Measurements from ENCODE around the gene KRTAP5-6.

KRTAP5-6 gene

GRCh38 chr11:1702506-1702905, 5.5 kb downstream of the KRTAP5-6 start:
- DNase-seq (ENCODE audit: low read depth in 2 of 2), result no peak

GRCh38 chr11:1703146-1703545, 6.2 kb downstream of the KRTAP5-6 start:
- no peak for DNase-seq (ENCODE audit: low read depth in 2 of 2)

GRCh38 chr11:1705126-1706052, 8.4 kb downstream of the KRTAP5-6 start:
- DNase-seq (ENCODE audit: low read depth in 2 of 2), result no peak

GRCh38 chr11:1706634-1707400, 9.8 kb downstream of the KRTAP5-6 start:
- no peak for DNase-seq (ENCODE audit: low read depth in 2 of 2)

DNA sequence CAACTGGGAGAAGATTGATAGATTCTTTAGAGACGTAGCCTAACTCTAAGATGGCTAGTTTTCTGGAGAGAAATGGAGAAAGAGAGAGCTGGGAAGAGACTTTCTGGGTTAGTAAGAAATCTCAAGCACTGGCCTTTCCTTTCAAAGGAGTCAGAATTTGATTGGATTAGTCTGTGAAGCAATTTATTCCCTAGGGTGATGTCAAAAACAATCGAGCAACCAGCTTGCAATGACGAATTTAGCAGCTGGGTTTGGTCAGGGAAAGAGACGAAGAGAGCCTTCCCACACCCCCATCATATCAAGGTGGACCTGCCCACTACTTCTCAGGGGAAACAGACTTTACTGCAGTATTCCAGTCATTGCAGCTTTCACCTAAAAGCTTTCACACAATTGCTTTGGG, 10.8 kb downstream of the KRTAP5-6 start:
- DNase-seq (ENCODE audit: low read depth in 2 of 2), result no peak

- no peak for DNase-seq (ENCODE audit: low read depth in 2 of 2)
Measured at GRCh38 chr11:1708716-1709115, 11.7 kb downstream of the KRTAP5-6 start.

GRCh38 chr11:1714908-1715885, 18.2 kb downstream of the KRTAP5-6 start:
- no peak for DNase-seq (ENCODE audit: low read depth in 2 of 2)

DNA sequence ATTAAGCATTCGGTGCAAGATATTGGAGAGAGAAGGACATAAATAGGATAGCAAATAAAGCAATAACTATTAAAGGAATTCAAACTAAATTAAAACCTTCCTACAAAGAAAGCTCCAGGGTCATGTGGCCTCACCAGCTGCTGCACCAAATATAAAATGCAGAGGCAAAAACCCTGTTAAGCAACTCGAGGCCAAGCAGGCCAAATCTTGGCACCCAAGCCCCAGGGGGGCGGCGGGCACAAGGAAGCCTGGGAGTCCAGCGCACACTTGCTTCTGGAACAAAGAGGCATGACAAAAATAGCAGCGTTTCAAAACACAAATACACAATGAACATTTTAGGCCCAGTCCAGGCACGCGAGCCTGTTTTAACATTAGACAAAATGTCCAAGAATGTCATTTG, 20.8 kb downstream of the KRTAP5-6 start:
- no peak for DNase-seq (ENCODE audit: low read depth in 2 of 2)

DNA sequence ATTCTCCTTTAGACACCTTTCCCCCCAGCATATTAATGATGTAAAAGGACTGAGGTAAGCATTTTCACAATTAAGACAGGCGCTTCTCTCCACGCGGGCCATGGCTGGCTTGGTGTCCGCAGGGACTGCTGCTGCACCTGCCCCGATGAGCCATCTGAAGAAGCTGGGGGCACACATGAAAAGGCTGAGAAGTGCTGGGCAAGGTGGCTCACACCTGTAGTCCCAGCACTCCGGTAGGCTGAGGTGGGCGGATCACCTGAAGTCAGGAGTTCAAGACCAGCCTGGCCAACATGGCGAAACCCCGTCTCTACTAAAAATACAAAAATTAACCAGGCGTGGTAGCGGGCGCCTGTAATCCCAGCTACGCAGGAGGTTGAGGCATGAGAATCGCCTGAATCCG, 21.3 kb downstream of the KRTAP5-6 start:
- no peak for DNase-seq (ENCODE audit: low read depth in 2 of 2)

GRCh38 chr11:1719781-1720180, 22.8 kb downstream of the KRTAP5-6 start:
- DNase-seq (ENCODE audit: low read depth in 2 of 2), result no peak

DNA sequence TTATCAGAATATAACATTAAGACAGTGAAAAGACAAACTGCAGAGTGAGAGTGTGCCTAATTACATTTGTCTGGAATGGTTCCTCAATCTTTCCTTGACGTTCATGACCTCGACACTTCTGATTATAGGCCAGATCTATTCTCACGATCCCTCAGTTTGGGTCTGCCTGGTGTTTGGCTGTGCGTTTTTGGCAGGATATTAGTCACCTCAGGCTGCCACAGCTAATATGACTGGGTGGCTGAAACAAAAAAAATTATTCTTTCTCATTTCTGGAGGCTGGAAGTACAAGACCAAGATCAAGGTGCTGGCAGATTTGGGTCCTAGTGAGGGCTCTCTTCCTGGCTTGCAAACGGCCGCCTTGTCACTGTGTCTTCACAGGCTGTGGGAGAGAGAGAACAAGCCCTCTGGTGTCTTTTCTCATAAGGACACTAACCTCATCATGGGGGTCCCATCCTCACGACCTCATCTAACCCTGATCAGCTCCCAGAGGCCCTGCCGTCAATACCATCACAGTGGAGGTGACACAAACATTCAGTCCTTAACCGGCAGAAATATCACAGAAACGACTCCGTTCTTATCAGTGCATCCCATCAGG, 30.2 kb downstream of the KRTAP5-6 start:
- DNase-seq (ENCODE audit: low read depth in 2 of 2), result no peak

GRCh38 chr11:1727861-1728260, 30.9 kb downstream of the KRTAP5-6 start:
- no peak for DNase-seq (ENCODE audit: low read depth in 2 of 2)

DNA sequence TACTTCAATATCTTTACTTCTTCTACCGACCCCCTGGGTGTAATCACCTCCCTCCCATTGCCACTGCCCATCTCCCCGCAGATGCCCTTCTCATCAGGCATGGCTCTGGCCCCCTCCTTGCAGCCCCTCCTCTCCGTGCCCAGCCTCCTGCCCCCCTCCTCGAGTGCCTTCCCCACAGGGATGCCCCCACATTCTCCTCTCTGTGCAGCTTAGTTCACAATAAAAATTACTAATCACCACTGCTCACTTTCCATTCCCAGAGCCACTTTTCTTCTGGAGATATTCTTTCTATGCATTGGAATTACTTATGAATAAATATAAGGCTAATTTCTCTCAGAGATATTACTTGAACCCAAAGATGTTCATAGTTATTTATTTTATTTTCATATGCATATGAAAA, 31.3 kb downstream of the KRTAP5-6 start:
- no peak for DNase-seq (ENCODE audit: low read depth in 2 of 2)

DNA sequence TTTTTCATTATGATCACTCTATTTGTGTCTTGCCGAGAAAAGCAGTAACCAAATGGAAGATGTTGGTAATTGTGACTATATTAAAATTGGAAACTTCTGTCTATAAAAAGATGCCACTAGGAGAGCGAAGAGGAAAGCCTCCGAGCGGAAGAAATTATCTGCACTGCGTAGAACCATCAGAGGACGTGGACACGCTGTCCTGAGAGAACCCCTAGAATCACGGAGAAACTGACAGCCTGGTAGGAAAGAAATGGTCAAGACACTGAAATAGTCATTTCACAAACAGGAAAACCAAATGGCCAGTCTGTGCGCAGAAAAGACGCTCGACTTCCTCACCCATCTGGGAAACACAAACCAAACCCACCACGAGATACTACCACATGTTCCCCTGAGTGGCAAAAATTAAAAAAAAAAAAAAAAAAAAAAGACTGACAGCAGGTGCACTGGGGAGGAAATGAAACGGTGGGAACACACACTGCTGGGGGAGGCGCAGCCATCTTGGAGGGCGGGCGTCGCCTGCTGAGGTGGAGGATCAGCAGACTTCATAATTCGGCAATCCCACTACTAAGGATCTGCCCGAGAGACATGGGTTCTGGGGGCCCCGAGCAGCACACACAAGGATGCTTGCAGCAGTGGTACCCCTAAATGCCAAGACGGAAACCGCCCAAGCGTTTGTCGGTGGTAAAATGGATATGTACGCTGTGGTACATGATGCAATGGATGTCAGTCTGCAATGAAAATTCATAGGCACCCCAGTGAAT, 32.1 kb downstream of the KRTAP5-6 start:
- no peak for DNase-seq (ENCODE audit: low read depth in 2 of 2)

DNA sequence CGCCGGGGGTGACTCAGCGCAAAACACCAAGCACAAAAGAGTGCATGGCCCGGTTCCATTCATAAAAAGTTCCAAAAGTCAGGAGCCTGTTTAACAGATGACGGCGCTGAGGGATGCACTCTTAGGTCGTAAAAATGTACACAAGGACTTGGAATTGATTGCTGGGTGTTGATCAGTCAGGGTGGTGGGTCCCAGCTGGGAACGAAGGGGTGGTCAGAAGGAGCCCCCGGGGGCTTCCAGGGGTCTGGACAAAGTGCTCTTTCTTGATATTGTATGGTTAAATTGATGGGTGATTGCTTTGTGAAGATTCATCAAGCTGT, 32.7 kb downstream of the KRTAP5-6 start:
- no peak for DNase-seq (ENCODE audit: low read depth in 2 of 2)

GRCh38 chr11:1730059-1730629, 33.1 kb downstream of the KRTAP5-6 start:
- DNase-seq (ENCODE audit: low read depth in 2 of 2), result no peak

- no peak for DNase-seq (ENCODE audit: low read depth in 2 of 2)
Measured at GRCh38 chr11:1731451-1732059, 34.6 kb downstream of the KRTAP5-6 start.

DNA sequence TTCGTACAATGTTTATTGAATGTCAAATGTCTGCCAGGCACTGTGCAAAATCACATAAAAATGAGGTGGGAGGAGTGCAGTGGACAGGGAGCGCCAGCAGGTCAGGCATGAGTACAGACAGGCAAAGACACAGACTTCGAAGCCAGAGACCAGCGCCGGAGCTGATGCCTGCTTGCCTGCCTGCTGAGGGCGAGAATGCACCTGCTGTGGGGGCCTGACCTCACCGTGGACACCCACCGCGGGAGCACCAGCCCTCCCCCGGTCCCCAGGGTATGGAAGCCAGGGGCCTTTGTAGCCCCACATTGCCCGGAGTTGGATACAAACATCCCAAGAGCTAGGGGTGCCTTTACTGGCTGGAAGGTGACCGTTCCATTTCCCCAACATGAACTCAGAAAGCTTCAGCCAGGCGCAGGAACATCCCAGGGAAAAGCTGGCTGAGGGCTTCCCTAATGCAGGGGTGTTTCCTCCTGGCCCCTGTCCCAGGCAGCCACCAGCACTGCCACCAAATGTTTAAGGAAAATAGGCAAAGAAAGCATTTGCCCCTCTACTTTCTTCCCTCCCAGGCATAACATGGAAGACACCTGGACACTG, 35.5 kb downstream of the KRTAP5-6 start:
- no peak for DNase-seq (ENCODE audit: low read depth in 2 of 2)

DNA sequence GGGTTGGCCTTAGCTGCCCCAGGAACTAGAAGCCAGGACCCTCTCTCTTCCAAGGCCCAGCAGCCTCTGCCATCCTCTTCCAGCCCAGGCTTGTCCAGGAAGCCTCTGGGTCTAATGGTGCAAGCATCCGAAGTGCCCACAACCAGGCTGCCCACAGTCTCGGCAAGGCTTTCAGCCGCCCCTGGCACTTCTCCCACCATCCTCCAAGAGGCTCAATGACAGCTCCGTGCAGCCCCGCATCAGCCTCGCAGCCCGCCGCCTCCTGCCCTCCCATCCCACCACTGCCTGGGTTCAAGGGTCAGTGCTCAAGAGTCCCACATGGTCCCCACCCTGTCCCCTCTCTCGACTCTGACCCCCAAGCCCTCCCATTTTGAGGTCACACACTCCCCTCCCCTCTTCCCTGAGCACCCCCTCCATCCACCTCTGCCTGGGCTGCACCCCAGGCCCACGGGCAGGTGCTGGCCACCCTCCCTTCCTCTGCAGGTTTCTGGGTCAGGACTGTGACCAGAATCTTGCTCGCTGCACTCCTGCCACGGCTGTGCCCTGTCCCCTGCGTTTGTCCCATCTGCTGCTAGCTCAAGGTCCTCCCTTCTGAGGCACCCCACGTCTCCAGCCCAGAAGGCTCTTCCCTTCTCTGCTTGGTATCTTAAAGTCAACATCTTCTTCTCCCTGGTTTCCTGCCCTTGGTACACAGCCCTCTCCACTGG, 36.2 kb downstream of the KRTAP5-6 start:
- no peak for DNase-seq (ENCODE audit: low read depth in 2 of 2)

All from stimulated activated CD4-positive, alpha-beta T cell treated with anti-CD3 and anti-CD28 coated beads, Interleukin-12 subunit alpha, Interleukin-12 subunit beta, amount 100 ng/mL, for 24 hours (primary cell).